HG03342 (cell line): ENCODE data around the gene DENND5A.
"Not testable (repeated sequence)": the region's sequence is repeated elsewhere in the genome, so short reads cannot be mapped to it uniquely, and the experiment has no call there.

Source experiments
- ATAC-seq: cut with Tn5 transposase; IDR thresholded peaks from one replicate; pipeline ENCODE4 v1.9.1; 2021; ENCODE audit warnings: mild to moderate bottlenecking, moderate library complexity; ENCODE audit not compliant: unreplicated experiment

DENND5A gene

GRCh38 chr11:9179141-9179540 lies 86.0 kb downstream of the DENND5A start:
- ATAC-seq = no peak

GRCh38 chr11:9178716-9179115 lies 86.4 kb downstream of the DENND5A start:
- no peak for ATAC-seq

GRCh38 chr11:9177438-9178091 lies 87.6 kb downstream of the DENND5A start:
- ATAC-seq = no peak

GRCh38 chr11:9176550-9176949 lies 88.6 kb downstream of the DENND5A start:
- no peak for ATAC-seq

- ATAC-seq = no peak
Observed at GRCh38 chr11:9176136-9176535, 89.0 kb downstream of the DENND5A start.

- no peak for ATAC-seq
Observed at GRCh38 chr11:9172389-9172788, 92.8 kb downstream of the DENND5A start.

- ATAC-seq = no peak
Observed at GRCh38 chr11:9170450-9170849, 94.7 kb downstream of the DENND5A start.

GRCh38 chr11:9169595-9170295 lies 95.4 kb downstream of the DENND5A start:
- ATAC-seq = no peak

- ATAC-seq = not testable (repeated sequence)
Observed at GRCh38 chr11:9161991-9162390, 103.2 kb downstream of the DENND5A start.

- no peak for ATAC-seq
Observed at GRCh38 chr11:9160166-9160565, 105.0 kb downstream of the DENND5A start.

GRCh38 chr11:9158898-9159391 lies 106.2 kb downstream of the DENND5A start:
- no peak for ATAC-seq

- no peak for ATAC-seq
Observed at GRCh38 chr11:9155930-9156329, 109.2 kb downstream of the DENND5A start.

- no peak for ATAC-seq
Observed at GRCh38 chr11:9153651-9154050, 111.5 kb downstream of the DENND5A start.

- ATAC-seq = no peak
Observed at GRCh38 chr11:9151631-9152030, 113.5 kb downstream of the DENND5A start.

GRCh38 chr11:9150926-9151325 lies 114.2 kb downstream of the DENND5A start:
- ATAC-seq = no peak

- ATAC-seq = no peak
Observed at GRCh38 chr11:9150501-9150900, 114.6 kb downstream of the DENND5A start.

- ATAC-seq = no peak
Observed at GRCh38 chr11:9148727-9149126, 116.4 kb downstream of the DENND5A start.

GRCh38 chr11:9148035-9148434 lies 117.1 kb downstream of the DENND5A start:
- no peak for ATAC-seq

- ATAC-seq = no peak
Observed at GRCh38 chr11:9146477-9146876, 118.7 kb downstream of the DENND5A start.

- ATAC-seq = no peak
Observed at GRCh38 chr11:9145283-9145682, 119.9 kb downstream of the DENND5A start.

GRCh38 chr11:9144828-9145227 lies 120.3 kb downstream of the DENND5A start:
- ATAC-seq = no peak

GRCh38 chr11:9143721-9144120 lies 121.4 kb downstream of the DENND5A start:
- ATAC-seq = no peak
